ENCODE measurements around the gene DNAJB2.

GRCh38 chr2:219290381-219291171 lies 11.4 kb downstream of the DNAJB2 start:
- TF ChIP-seq POLR2A (IDR thresholded peaks at IDR 0.05) (no peak), CTCF (IDR thresholded peaks at IDR 0.05) (no peak)

Measured in gastroesophageal sphincter (tissue), 3 donors.